ENCODE data around the gene LRRK1.

The LRRK1 gene

GRCh38 chr15:101047301-101047781, 128.2 kb downstream of the LRRK1 start:
- no peak for DNase-seq

DNA sequence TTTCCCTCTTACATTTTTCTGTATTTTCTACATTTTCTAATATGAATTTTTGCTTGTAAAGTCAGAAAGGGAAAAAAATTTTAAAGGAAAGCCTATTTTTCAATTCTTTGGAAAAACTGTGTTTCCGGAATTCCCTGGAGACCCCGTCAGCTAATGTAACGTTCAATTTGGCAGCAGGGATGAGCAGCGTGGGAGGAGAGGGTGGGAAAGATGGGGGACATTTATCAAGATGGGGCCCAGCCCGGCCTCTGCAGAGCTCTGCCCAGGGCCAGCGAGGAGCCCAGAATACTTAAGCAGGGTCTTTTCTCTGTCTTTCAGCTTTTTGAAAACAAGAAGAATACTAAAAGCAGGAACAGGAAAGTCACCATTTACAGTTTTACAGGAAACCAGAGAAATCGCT, 129.0 kb downstream of the LRRK1 start:
- DNase-seq = no peak

DNA sequence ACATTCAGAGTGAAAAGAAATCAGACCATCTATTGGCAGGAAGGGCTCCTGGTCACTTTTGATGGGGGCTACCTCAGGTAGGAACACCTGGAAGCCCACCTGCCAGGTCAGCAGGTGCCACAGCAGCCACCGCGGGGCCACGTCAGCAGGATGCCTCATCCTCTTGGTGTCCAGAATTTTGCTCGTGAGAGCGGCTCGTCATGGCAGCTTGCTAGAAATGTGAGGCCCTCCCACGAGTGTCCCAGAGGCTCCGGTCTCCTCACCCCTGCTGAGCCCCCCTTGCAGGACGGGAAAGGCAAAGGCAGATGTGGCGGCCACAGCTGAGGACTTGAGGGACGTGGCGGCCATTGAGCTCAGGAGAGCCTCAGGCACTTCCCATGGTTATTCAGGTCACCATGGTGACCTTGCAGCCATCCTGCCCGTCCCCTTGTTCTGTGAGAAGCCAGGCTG, 129.4 kb downstream of the LRRK1 start:
- DNase-seq = no peak

DNA sequence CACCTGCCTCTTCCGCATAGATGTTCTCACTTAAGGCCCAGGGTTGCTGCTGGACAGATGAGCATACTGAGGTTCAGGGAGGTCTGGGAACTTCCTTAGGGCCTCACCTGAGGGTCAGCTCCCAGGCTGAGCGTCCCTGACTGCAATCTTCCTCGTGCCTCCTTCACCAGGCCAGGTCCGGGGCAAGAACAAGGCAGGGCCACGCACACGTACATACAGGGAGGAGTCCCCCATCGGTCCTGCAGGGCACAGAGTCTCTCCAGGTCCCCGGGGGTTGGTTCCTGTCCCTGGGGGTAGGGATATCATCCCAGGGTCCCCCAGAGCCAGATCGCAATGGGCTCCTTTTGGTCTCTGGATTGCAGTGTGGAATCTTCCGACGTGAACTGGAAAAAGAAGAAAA, 130.1 kb downstream of the LRRK1 start:
- no peak for DNase-seq

GRCh38 chr15:101049856-101050622, 130.9 kb downstream of the LRRK1 start:
- no peak for DNase-seq

- no peak for DNase-seq
Observed at GRCh38 chr15:101050623-101051290, 131.6 kb downstream of the LRRK1 start.

DNA sequence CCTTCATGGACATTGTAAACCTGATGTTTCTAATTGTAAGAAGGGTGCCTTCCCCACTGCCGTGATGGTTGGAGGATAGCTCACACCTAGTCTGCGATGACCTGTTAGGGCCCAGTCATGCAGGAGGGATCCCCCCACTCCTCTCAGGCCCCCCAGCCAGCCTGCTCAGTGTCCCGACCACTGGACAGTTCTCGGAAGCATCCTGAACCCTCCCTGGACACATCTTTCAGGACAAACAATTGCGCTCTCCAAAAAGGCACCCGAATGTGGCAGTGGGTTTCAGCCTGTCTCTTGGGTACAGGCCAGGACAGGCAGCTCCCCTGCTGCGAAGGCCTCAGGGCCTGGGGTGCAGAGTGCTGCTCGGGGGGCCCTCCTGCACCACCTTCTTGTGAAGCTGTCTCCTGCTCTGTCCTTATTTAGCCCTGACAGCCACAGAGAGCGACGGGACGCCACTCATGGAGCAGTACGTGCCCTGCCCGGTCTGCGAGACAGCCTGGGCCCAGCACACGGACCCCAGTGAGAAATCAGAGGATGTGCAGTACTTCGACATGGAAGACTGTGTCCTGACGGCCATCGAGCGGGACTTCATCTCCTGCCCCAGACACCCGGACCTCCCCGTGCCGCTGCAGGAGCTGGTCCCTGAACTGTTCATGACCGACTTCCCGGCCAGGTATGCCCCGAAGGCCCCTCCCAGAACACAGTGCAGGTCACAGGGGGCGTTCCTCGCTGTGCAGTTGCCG, 132.3 kb downstream of the LRRK1 start:
- DNase-seq = no peak

- no peak for DNase-seq
Observed at GRCh38 chr15:101052031-101052620, 133.0 kb downstream of the LRRK1 start.

DNA sequence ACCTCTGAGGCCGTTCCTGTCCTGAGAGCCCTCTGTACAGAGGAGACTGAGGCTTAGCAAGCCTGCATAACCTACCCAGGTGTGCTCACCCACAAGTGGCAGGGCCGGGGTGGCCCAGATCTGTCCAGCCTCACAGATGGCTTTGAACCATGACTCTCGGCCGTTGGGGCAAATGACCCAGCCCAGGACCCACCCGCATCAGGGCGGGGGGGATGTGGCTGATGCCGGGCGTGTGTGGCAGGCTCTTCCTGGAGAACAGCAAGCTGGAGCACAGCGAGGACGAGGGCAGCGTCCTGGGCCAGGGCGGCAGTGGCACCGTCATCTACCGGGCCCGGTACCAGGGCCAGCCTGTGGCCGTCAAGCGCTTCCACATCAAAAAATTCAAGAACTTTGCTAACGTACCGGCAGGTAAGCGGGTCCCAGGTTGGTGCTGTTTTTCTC, 133.5 kb downstream of the LRRK1 start:
- no peak for DNase-seq

DNA sequence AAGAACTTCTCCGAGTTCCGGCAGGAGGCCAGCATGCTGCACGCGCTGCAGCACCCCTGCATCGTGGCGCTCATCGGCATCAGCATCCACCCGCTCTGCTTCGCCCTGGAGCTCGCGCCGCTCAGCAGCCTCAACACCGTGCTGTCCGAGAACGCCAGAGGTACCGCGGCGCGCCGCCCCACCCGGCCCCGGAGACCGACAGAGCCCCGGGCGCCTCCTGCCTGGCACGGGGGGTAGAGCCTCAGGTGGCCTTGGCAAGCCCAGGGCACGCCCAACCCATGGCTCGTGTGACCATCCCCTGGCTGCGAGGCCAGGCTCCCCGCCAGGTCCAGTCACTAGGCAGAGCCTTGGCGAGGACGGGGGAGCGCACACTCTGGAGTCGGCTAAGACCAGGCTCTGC, 134.1 kb downstream of the LRRK1 start:
- DNase-seq = no peak

- DNase-seq = no peak
Observed at GRCh38 chr15:101054116-101054515, 135.0 kb downstream of the LRRK1 start.

- DNase-seq = no peak
Observed at GRCh38 chr15:101054991-101055390, 135.8 kb downstream of the LRRK1 start.

DNA sequence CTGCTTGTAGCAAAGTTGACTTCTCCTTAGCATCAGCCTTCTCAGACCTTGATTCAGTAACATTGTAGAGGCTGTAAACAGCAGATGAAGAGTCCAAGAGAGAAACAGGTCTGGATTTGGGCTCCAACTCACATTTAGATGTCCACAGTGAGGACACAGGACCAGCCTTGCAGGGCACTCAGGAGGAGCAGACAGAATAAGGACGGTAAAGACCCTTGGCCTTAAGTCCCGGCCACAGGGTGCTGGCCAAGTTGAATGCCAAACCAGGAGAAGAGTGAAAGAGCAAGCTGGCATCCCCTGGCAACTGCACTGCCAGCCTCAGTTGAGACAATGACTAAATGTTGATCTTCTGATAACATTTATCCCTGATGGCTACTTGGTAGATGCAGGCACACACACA, 136.3 kb downstream of the LRRK1 start:
- DNase-seq = no peak

GRCh38 chr15:101056366-101057334, 137.5 kb downstream of the LRRK1 start:
- DNase-seq = no peak

DNA sequence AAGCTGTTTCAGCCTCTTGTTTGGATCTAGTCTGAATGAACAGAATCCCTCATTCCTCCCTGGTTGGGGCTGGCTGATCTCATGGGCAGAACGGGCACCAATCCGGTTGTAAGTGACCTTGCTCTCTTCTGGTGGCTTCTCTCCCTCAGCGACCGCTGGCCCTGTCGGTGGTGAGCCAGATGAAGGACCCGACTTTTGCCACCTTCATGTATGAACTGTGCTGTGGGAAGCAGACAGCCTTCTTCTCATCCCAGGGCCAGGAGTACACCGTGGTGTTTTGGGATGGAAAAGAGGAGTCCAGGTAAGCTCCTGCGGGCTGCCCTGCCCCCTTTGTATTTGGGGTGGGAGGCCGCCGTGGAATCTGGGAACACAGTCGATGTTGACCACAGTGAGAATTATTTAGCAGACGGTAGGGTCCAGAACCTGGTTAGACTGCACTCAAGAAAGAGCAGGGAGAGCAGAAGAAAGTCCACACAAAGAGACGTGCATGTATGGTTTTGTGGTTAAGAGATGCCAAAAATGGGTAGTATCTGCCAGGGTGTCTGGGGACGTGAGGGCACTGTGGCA, 138.8 kb downstream of the LRRK1 start:
- no peak for DNase-seq

- no peak for DNase-seq
Observed at GRCh38 chr15:101058735-101059134, 139.6 kb downstream of the LRRK1 start.

DNA sequence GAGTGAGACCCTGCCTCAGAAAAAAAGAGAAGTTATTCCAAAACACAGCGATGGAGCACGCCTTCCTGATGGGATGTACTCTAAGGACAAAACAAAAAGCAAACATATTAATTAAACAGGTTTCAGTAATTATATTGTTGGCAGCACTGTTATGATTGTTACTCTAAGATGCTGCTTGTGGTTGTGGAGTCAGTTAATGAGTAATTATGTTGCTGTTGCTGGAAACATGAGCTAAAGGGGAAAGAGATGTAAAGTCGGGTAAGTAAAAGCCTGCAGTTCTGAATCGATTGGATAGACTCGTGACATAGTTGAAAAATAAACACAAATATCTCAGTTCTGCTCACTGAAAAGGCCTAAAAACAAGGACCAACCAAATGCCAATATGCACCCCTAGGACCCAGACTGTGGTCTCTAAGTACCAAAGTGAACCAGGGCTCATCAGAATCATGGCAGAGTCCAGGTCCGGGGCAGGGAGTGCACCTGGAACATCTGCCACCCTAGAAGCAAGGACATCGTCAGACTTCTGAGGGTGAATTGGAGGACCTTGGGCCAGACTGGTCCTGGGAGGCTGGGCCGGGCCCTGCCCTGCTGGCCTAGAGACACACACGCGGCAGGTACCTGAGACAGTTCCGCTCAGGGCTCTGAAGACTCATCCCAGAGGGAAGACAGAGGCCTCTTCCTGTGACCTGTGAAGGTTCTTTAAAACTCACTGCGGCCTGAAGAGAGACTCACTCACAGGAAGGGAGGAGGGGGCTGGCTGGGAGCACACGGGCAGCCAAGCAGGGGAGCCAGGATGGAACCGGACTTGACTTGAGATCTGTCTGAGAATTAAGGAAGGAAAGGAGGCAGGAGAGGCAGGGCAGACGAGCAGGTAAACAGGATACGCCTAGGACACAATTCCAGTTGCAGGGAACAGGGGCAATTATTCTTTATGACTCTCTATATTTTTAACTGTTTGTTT, 140.5 kb downstream of the LRRK1 start:
- DNase-seq = no peak

GRCh38 chr15:101060576-101061551, 141.7 kb downstream of the LRRK1 start:
- DNase-seq = no peak

GRCh38 chr15:101062063-101062462, 142.9 kb downstream of the LRRK1 start:
- no peak for DNase-seq
